Fibroblast of skin of right biceps (primary cell): Measurements from ENCODE around the gene SYNPO2.

ENCODE experiments used
- DNase-seq: peaks from one replicate; pipeline ENCODE4 v3.0.0-alpha.2; 2013

SYNPO2 gene

DNA sequence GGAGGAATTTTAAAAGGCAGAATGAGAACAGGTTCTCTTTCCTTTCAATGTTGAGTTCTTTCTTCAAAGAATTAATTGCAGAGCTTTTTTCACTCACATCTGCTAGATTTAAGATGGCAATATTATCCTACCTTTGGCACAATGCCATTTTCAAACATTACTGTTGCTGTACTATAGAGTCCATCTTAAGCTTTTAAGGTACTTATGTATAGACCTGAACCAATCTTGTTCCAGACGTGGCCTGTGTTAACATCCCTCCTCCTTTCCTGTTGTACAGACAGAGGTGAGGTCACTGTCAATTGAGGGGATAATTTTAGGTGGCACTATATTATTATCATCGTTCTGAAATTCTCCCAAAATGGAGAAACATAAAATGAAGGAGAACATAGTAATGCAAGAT is 194.0 kb downstream of the SYNPO2 start:
- no peak for DNase-seq

DNA sequence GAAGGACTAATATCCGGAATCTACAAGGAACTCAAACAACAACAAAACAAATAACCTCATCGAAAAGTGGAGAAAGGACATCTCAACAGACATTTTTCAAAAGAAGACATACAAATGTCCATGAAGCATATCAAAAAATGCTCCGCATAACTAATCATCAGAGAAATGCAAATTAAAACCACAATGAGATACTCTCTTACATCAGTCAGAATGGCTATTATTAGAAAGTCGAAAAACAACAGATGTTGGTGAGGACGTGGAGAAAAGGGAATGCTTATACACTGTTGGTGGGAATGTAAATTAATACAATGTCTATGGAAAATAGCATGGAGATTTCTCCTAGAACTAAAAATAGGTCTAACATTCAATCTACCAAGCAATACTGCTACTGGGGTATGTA is 195.9 kb downstream of the SYNPO2 start:
- DNase-seq: no peak

DNA sequence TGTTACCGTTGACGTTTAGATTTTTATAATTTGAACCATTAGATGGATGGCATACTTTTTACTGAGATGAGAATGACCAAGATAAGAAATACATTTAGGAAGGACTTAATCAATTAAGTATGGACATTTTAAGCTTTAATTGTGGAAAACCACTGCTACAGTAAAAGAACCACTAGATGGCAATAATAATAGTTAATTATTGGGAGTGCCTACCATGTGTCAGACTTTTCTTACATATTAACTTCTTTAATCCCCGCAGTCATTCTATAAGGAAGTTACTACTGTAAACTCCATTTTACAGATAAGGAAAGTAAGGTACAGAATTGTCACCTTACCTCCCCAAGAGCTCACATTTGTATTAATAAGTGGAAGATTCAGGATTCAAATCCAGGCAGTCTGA is 198.5 kb downstream of the SYNPO2 start:
- no peak for DNase-seq

DNA sequence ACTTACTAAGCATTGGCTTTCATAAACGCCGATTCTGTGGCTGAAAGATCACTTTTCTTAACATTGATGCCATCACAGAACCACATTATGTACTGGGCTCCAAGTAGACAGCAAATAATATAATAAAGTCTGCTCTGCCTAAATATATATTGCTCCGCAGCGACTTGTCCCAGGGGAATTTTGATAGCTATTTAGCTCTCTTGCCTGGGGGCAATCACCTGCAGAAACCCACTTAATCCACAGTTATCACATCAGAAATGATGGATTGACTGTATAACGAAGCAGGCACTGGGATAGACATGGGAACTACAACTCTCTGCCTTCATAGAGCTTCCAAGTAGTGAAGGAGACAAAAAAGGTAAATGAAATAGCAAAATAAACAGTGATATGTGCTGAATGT is 199.0 kb downstream of the SYNPO2 start:
- no peak for DNase-seq

DNA sequence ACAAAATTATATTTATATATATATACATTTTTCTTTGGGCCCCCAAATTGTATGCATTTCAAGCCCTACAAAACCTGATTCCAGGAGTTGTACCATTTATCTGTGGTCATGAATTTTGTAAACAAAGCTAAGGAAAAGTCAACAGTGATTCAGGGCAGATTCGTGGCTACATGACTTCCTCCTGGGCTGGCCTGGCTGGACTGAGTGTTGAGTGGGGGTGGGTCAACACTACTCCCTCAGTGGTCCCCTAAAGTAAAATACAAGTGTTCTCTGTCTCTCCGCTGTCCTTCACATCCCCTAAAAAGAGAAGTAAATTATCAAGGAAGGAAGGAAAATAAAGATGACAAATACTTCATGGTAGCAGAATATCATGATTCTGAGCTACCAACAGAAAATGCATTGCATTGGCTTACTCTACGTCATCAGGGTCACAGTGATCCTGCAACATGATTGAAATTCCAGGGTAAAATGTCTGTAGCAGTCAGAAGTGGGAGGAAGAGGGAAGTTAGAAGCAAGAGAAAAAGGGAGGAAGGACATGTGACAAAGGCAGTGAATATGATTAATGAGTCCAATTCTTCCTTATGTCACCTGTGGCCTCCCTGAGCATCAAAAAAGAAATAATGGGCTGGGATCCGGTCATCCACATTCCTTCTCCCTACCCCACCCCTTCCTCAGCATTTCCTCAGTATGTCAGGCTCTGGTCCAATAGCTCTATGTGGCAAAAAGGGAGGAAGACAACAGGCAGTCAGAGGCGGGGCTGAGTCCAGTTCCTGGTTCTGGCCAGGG is 204.6 kb downstream of the SYNPO2 start:
- no peak for DNase-seq

DNA sequence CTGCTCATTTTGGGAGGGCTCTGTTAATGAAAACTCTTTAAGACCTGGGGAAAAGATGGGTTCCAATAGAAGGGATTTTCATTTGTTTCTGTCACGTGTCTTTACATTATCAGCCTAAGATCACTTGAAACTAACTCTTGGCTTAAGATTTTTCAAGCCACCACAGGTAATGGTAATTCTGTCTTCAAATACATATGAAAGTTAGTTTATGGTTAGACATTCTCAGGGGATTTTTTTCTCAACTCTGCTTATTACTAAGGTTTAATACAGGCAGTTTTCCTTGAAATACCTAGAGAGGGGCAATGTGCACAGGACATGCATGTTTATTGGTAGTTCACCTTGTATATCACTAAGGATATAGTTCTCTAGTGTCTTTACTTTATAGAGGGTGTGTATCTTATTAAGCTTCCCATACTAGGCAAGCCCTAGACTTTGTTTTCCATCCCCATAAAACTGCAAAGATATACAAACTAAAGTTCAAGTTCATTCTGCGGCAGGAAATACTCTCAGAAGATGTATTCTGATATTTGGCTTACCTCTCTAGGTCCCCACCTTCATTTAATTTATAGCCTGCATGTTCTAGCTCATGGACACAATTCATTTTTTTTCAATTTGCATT is 208.7 kb downstream of the SYNPO2 start:
- DNase-seq: no peak

DNA sequence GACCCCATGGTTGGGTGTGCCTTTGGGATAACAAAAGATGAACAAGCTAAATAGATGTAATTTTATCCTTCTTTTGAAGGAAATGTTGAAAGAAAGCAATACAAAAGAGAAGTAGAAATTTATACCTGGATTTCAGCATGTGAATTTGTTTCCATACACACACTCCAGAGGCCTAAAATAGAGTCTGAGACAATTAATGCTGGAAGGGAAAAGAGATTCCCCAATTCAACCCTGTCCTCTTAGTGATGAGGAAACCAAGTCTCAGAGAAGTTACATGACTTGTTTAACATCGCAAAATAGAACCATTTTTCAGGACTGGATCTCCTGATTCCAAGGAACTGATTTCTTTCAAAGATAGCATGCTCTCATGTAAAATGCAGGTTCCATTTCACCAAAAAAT is 209.7 kb downstream of the SYNPO2 start:
- no peak for DNase-seq

DNA sequence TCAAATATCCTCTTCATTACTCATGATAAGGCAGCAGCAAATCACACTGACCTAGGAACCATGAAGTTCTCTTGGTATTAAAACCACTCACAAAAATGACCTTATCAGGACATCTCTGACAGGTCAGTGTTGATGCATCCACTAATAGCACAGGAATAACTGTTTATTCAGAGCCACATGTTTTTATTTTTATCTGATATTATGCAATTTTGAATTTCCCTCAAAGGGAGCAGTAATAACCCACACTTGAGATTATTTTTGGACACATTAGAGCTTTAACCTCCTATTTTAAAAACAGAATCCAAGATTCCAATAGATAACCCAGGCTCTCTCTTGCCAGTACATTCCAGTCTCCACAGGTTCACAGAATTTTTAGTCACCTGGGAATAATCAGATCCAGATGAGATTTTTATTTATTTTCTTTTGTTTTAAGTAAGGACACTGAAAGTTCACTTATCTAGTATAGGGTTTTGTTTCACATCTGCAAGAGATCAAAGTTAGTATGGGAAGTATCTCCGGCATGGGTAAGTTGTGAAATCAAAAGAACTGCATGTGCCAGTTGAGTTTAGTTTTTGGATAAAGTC is 210.7 kb downstream of the SYNPO2 start:
- peak; percentile 49 for DNase-seq

DNA sequence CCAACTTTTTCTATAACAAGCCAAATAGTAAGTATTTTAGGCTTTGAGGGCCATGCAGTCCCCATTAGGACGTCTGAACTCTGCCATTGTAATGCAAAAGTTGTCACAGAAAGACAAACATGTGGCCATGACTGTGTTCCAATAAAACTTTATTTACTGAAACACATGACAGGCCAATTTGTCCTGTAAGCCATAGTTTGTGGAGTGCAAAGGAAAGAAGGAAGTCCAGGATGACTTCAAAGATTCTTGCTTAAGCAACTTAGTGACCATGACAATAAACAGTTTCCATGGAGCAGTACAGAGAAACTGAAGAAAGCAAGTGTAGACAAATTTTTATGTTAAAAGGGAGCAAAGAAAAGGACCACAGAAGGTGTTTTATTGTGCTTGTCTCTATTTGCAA is 212.0 kb downstream of the SYNPO2 start:
- no peak for DNase-seq

DNA sequence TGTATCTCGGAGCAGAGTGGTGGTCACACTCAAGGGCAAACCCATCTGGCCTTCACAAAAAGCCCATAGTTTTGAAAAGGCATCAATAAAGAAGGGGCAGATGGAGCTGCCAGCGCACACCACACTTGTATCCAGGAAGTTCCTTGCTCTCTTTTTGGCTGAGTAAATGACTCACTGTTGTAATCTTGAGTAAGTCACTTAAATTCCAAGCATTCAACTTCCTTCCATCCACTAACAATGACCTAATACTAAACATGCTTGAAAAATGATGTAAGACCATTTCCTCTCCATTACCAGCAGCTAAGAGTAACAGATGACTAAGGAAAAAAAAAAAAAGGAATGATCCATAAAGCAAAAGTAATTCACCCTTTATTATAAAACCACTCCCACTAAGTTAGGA is 214.6 kb downstream of the SYNPO2 start:
- DNase-seq: peak; percentile 98

DNA sequence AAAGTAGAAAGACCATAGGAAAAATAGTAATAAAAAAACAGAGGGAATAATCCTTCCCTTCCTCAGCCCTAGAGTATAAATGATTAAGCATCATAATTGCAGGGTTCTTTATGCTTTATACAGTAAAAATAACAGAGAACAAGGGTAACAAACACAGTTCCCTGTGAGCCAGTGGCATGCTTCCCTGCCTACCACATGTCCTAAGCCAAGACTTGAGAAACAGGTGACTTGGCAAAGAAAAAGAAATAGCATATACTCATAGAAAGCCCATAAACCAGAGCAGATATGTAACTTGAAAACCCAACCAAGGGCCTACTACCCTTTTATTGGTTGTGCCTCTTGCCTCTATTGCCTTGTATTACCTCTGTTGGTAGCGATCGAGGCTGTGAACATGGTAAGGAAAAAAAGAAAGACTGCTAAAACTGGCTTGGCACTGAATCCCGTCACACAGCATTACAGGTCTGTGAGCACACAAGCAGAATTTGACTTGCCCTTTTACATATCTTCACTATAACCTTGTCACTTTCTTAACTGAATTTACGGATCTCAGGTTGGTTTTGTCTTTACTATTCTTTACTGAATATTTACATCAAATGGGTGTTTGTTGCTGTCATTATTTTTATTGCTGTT is 216.1 kb downstream of the SYNPO2 start:
- DNase-seq: no peak

DNA sequence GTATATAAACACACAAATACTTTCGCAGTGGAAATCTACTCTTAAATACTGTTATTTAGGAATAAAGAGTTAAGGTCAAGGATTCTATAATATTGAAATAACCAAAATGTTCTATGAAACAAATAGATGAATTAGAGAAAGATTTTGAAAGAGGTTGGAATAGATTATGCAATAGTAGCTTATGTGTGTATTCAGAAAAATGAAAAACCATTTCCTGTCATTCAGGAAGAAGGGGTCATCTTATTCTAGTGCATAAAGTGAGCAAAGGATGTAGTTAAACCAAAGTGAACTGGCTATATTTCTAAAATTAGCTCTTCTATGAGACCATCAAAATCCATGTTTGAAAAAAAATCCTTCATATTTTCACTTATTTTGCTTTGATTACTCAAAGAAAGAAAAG is 217.0 kb downstream of the SYNPO2 start:
- DNase-seq: no peak

DNA sequence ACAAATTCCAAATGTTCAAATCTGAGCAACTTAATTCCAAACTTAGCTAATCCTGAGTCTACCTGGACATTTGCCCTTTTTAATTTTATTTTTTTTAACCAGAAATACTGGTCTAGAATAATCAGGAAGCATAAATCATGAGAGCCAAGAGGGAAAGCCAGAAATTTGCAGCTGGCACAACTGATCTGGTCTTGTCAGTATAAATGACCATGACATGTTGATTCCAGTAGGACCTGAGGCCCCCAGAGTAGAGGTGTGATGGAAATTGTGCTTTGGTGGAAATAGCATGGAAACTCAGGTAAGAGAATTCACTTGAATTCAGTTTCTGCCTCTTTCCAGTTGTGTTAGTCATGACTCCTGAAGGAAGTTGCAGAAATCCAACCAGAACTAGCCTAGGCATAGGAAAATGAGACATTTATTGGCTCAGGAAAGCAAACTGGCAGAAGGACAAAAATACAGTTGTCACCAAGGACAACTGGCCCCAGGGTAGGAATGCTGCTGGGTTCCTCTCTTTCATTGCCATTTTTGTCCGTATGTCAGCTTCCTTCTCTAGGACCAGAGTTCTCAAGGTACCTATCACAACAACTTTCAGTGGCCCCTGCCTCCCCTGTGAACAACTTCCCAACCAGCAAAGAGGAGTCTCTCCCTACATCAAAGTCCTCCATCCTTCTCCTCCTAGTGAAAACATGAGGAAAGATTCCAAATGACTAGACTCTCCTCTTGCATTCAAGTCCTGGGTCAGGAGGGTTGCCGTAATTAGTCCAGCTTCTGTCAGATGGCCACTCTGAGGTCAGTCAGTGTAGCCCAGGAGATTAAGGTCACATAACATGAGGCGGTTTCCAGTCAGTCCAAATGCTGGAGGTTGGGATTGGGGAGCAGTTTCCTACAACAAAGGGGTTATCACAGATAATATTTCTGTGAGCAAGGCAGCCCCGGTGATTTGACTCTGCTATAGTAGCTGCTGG is 217.7 kb downstream of the SYNPO2 start:
- no peak for DNase-seq

DNA sequence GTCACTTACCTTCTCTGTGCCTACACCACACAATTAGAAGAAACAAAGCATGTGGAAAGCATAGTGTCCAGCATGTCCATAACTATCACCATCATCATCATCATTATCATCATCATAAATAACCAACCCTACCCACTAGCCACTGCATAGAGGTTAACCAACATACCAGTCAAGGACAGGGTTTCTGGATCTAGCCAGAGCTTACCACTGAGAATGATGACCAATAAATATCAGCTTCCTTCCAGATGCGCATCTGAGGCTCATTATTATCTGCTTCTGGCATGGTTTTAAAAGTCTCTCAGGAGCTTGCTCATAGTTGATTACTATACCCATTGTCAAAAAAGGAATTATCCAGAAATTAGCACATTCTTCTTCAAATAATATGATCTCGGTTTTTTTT is 221.5 kb downstream of the SYNPO2 start:
- no peak for DNase-seq
